Measurements from ENCODE around the gene C14orf93. TPM values are rescaled to one million over a fixed set of nuclear protein-coding genes. Genes with fewer than 3 reads are reported as not detected.

C14orf93 gene
- total and polyA plus RNA-seq, 2 donors (not counting 1 experiment from before 2014, with no cell fraction given), result 4.8 to 13.0 TPM

- Histone ChIP-seq H3K4me1 (ENCODE audit: control insufficient read depth, extremely low read depth, insufficient read depth, low read length) (peaks cover 3% of the 10 kb centered on the region), H3K27me3 (ENCODE audit: control insufficient read depth, insufficient read depth, low read length) (no peaks in the 10 kb centered on the region), H3K9ac (ENCODE audit: insufficient read depth, low read length) (no peak overlapping the region), H4K20me1 (ENCODE audit: control insufficient read depth, extremely low read depth, insufficient read depth, low read length) (no peaks in the 10 kb centered on the region), H3K9me3 (ENCODE audit: control insufficient read depth, insufficient read depth, low read depth, low read length) (no peaks in the 10 kb centered on the region), H3K79me2 (ENCODE audit: control insufficient read depth, insufficient read depth, low read length) (peaks cover 11% of the 10 kb centered on the region), H2AFZ (ENCODE audit: low read length) (no peak overlapping the region), H3K4me3 (replicated peaks in 1 of 4; ENCODE audit: control extremely low read depth in 1 of 4, insufficient read depth in 1 of 4, low read depth in 3 of 4, low read length in 4 of 4) (no peak overlapping the region), H3K4me2 (ENCODE audit: extremely low read depth, insufficient read depth, low read length) (no peak overlapping the region), H3K36me3 (ENCODE audit: control insufficient read depth, insufficient read depth, low read length) (peaks cover 13% of the 10 kb centered on the region), H3K27ac (ENCODE audit: insufficient read depth, low read length) (no peak overlapping the region)
- TF ChIP-seq CTCF (conservative IDR thresholded peaks at IDR 0.05 in 1 of 2, IDR thresholded peaks at IDR 0.05 in 1 of 2; ENCODE audit: low read depth in 1 of 2, low read length in 2 of 2), result no peak
- DNase-seq (ENCODE audit: low read depth in 2 of 2), result peak in 1 of 2 donors; percentile 52
Measured at GRCh38 chr14:23028799-23029198, 18.9 kb upstream of the C14orf93 start.

- Histone ChIP-seq H3K4me3 (replicated peaks in 1 of 4; ENCODE audit: control extremely low read depth in 1 of 4, insufficient read depth in 1 of 4, low read depth in 3 of 4, low read length in 4 of 4) (no peak overlapping the region), H3K4me2 (ENCODE audit: extremely low read depth, insufficient read depth, low read length) (no peak overlapping the region), H3K9ac (ENCODE audit: insufficient read depth, low read length) (no peak overlapping the region), H3K4me1 (ENCODE audit: control insufficient read depth, extremely low read depth, insufficient read depth, low read length) (no peaks in the 10 kb centered on the region), H3K27me3 (ENCODE audit: control insufficient read depth, insufficient read depth, low read length) (no peaks in the 10 kb centered on the region), H2AFZ (ENCODE audit: low read length) (no peak overlapping the region), H3K79me2 (ENCODE audit: control insufficient read depth, insufficient read depth, low read length) (peaks cover 2% of the 10 kb centered on the region), H3K9me3 (ENCODE audit: control insufficient read depth, insufficient read depth, low read depth, low read length) (no peaks in the 10 kb centered on the region), H3K36me3 (ENCODE audit: control insufficient read depth, insufficient read depth, low read length) (peaks cover 3% of the 10 kb centered on the region), H3K27ac (ENCODE audit: insufficient read depth, low read length) (no peak overlapping the region), H4K20me1 (ENCODE audit: control insufficient read depth, extremely low read depth, insufficient read depth, low read length) (no peaks in the 10 kb centered on the region)
- TF ChIP-seq CTCF (conservative IDR thresholded peaks at IDR 0.05 in 1 of 2, IDR thresholded peaks at IDR 0.05 in 1 of 2; ENCODE audit: low read depth in 1 of 2, low read length in 2 of 2), result no peak
- no peak for TF ChIP-seq EZH2 (IDR thresholded peaks at IDR 0.05; ENCODE audit: low read length, missing control alignments)
- peak in 1 of 2 donors; percentile 14 for DNase-seq (ENCODE audit: low read depth in 2 of 2)
Measured at GRCh38 chr14:23025151-23025814, 15.3 kb upstream of the C14orf93 start.

GRCh38 chr14:23024612-23025075, 14.7 kb upstream of the C14orf93 start:
- Histone ChIP-seq H3K36me3 (ENCODE audit: control insufficient read depth, insufficient read depth, low read length) (peaks cover 3% of the 10 kb centered on the region), H3K79me2 (ENCODE audit: control insufficient read depth, insufficient read depth, low read length) (peaks cover 2% of the 10 kb centered on the region), H3K4me1 (ENCODE audit: control insufficient read depth, extremely low read depth, insufficient read depth, low read length) (no peaks in the 10 kb centered on the region), H2AFZ (ENCODE audit: low read length) (no peak overlapping the region), H3K27me3 (ENCODE audit: control insufficient read depth, insufficient read depth, low read length) (no peaks in the 10 kb centered on the region), H3K27ac (ENCODE audit: insufficient read depth, low read length) (no peak overlapping the region), H4K20me1 (ENCODE audit: control insufficient read depth, extremely low read depth, insufficient read depth, low read length) (no peaks in the 10 kb centered on the region), H3K4me2 (ENCODE audit: extremely low read depth, insufficient read depth, low read length) (no peak overlapping the region), H3K9me3 (ENCODE audit: control insufficient read depth, insufficient read depth, low read depth, low read length) (no peaks in the 10 kb centered on the region), H3K9ac (ENCODE audit: insufficient read depth, low read length) (no peak overlapping the region), H3K4me3 (replicated peaks in 1 of 4; ENCODE audit: control extremely low read depth in 1 of 4, insufficient read depth in 1 of 4, low read depth in 3 of 4, low read length in 4 of 4) (no peak overlapping the region)
- DNase-seq (ENCODE audit: low read depth in 2 of 2), result no peak
- no peak for TF ChIP-seq EZH2 (IDR thresholded peaks at IDR 0.05; ENCODE audit: low read length, missing control alignments)
- TF ChIP-seq CTCF (conservative IDR thresholded peaks at IDR 0.05 in 1 of 2, IDR thresholded peaks at IDR 0.05 in 1 of 2; ENCODE audit: low read depth in 1 of 2, low read length in 2 of 2), result no peak
